C4-2B (cell line): ENCODE data around the gene EPHA6.

Experiments
- CTCF ChIP-seq: fragments of 450-650 bp; conservative IDR thresholded peaks from 2 replicates; pipeline ENCODE4 v1.5.1; 2017; ENCODE audit warnings: mild to moderate bottlenecking
- ZFX ChIP-seq: fragments of 450-650 bp; IDR thresholded peaks from 2 replicates; pipeline ENCODE4 v1.6.1; 2017

GRCh38 chr3:97269202-97269601, 454.8 kb downstream of the EPHA6 start:
- TF ChIP-seq CTCF (no peak), ZFX (no peak)
